H1 (cell line): Measurements from ENCODE around the gene FOXP2. TPM values are rescaled to one million over a fixed set of nuclear protein-coding genes. Genes with fewer than 3 reads are reported as not detected.

Experiments used
- CHD2 ChIP-seq: IDR thresholded peaks from 2 replicates; pipeline ENCODE4 v1.6.1; 2012; ENCODE audit warnings: low read length, improper control_type of control experiment
- RNF2 ChIP-seq: fragments of 200-900, 300-1000 bp; sonication (generic); IDR thresholded peaks from 2 replicates; pipeline ENCODE4 v1.7.1; 2016; ENCODE audit warnings: borderline replicate concordance, low read depth, mild to moderate bottlenecking, antibody characterized with exemption, low read length; ENCODE audit not compliant: poor library complexity, severe bottlenecking; ENCODE audit errors: missing control alignments
- polyA plus RNA-seq, 7 experiments: library from polyadenylated mRNA; depleted of rRNA in 3 of 7; stranded (reverse) in 5 of 7; unstranded in 2 of 7; fragments of >200 nt in 5 of 7; fragments of 200-250 nt in 2 of 7; gene quantifications; 1 replicate in 5 of 7; 2 replicates in 1 of 7; 4 replicates in 1 of 7; pipeline versions ENCODE4 v1.2.1 to v1.2.3, GENCODE V29; 2011 to 2013; ENCODE audit warnings: missing spikeins in 2 of 7, mixed read lengths in 2 of 7
- total RNA-seq: library from RNA; stranded (reverse); fragmentation: NEBNext Ultra II Directional; extraction: Animal tissue kit (Norgen Biotek cat#: 25700); gene quantifications from 2 replicates; pipeline ENCODE4 v1.2.1, GENCODE V29; 2021

Gene FOXP2
- total and polyA plus RNA-seq, 2 of the 8 experiments (the other 6 are each of a cell fraction or from before 2014, with no cell fraction given) = 0.09 to 0.43 TPM

DNA sequence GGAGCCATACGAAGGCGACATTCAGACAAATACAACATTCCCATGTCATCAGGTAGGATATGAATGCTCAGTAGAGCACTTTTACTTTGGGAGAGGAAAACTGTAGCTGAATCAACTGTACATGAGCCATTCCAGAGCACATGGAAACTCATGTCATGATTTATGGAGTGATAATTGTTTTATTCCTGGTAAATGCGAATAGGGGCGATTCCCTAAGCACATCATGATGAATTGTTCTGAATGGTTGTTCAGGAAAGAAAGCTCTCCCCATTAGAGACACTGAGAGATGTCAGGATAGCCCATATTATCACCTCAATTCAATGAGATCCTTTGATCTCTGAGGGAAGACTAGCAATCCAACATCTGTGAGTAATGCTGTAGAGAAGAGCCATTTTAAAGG, 243.6 kb downstream of the FOXP2 start (continued):
- no peak for TF ChIP-seq RNF2
- no peak for TF ChIP-seq CHD2
- TF ChIP-seq, all 59 proteins: peak for 0
